ENCODE data around the gene MXRA8. TPM values are rescaled to one million over a fixed set of nuclear protein-coding genes. Genes with fewer than 3 reads are reported as not detected.
A peak's percentile ranks its signal among the peaks of the same experiment; 100 is the strongest.
"Not testable (repeated sequence)": the region's sequence is repeated elsewhere in the genome, so short reads cannot be mapped to it uniquely, and the experiment has no call there.

The MXRA8 gene
- total RNA-seq, 2 experiments from 2014 or later: 0.25 to 0.49 TPM

DNA sequence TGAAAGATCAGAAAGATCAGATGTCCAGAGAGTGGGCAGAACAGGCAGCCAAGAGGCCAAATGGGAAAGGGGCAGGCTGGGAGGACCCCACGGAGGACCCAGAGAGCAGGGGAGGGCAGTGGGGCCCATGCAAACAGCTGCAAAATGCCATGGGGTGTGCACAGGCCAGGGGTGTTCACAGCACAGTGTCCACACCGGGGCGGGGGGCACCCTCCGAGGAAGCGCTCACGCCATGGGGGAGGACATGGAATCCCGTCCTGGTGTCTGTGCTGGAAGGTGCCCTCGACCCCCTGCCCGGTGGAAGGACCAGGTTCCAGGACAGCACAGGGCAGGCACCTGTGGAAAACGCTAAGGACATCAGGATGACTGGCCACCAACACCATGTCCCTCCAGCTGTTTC is 35.4 kb downstream of the MXRA8 start:
- H3K4me3 Mint-ChIP-seq: peak overlapping the region; percentile 79
- H3K27ac Mint-ChIP-seq: peak overlapping the region; percentile 78
- ChIA-PET CTCF (no interaction called here), POLR2A (interaction anchor here (0.6 kb wide), 2 partner anchors 53 to 292 kb away, joined by 3 to 4 read pairs; partner anchors contain the start of gene MIB2)
- no peak for ATAC-seq
- no peaks in the 10 kb centered on the region for H3K9me3 Mint-ChIP-seq (ENCODE audit: low read depth)
- H3K4me1 Mint-ChIP-seq: peaks cover 31% of the 10 kb centered on the region
- intact Hi-C loops (cut with DNase I, micrococcal nuclease): no loop called here
- no peak for DNase-seq
- H3K36me3 Mint-ChIP-seq (ENCODE audit: low read depth): peaks cover 15% of the 10 kb centered on the region
- H3K27me3 Mint-ChIP-seq: no peaks in the 10 kb centered on the region

DNA sequence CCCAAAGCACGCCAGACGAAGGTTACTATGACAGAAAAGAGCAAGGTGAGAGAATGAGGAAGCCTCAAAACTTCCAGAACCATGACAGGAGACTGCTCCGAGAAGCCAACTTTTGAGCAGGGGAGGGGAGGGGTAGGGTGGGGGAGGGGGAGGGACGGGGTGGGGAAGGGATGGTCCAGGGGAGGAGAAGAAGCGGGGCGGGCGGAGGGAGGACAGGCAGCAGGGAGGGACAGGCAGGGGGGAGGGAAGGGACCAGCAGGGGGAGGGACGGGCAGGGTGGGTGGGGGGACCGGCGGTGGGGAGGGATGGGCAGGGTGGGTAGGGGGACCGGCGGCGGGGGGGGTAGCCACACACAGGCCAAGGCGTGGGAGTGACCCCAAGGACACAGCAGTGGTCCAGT is 35.9 kb downstream of the MXRA8 start:
- Mint-ChIP-seq H3K4me1 (peaks cover 31% of the 10 kb centered on the region), H3K4me3 (peak overlapping the region; percentile 79), H3K27ac (peak overlapping the region; percentile 68), H3K9me3 (ENCODE audit: low read depth) (no peaks in the 10 kb centered on the region), H3K36me3 (ENCODE audit: low read depth) (peaks cover 18% of the 10 kb centered on the region), H3K27me3 (no peaks in the 10 kb centered on the region)
- intact Hi-C loops (cut with DNase I, micrococcal nuclease): no loop called here
- ChIA-PET CTCF (no interaction called here), POLR2A (no interaction called here)
- no peak for ATAC-seq
- no peak for DNase-seq

DNA sequence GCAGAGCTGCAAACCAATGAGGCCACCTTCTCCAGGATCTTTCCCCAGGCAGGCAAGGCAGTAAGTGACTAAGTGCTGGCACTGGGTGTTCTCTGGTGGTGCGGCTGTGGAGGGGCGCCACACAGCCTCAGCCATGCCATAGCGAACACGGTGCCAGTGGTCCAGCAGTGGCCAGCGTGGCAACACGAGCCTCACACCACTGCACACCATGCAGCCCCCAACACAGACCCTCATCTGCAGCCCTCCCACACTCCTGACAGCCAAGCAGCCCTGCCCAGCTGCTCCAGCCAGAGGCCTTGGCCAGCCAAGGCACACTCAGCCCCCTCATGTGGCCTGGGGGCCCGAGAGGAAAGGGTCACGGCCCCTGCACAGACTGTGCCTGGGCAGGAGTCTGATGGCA is 36.9 kb downstream of the MXRA8 start:
- ATAC-seq (no peak), DNase-seq (no peak)
- ChIA-PET CTCF (no interaction called here), POLR2A (no interaction called here)
- Mint-ChIP-seq H3K27me3 (no peaks in the 10 kb centered on the region), H3K27ac (no peak overlapping the region), H3K9me3 (ENCODE audit: low read depth) (no peaks in the 10 kb centered on the region), H3K36me3 (ENCODE audit: low read depth) (peaks cover 20% of the 10 kb centered on the region), H3K4me1 (peaks cover 31% of the 10 kb centered on the region), H3K4me3 (no peak overlapping the region)
- intact Hi-C loops (cut with DNase I, micrococcal nuclease): no loop called here

GRCh38 chr1:1320666-1321448 is 37.5 kb downstream of the MXRA8 start:
- Mint-ChIP-seq H3K4me3 (no peak overlapping the region), H3K27ac (no peak overlapping the region), H3K4me1 (peaks cover 26% of the 10 kb centered on the region), H3K9me3 (ENCODE audit: low read depth) (no peaks in the 10 kb centered on the region), H3K36me3 (ENCODE audit: low read depth) (peaks cover 23% of the 10 kb centered on the region), H3K27me3 (no peaks in the 10 kb centered on the region)
- DNase-seq (no peak), ATAC-seq (no peak)
- intact Hi-C loops (cut with DNase I, micrococcal nuclease): no loop called here
- CTCF ChIA-PET: no interaction called here
- POLR2A ChIA-PET: no interaction called here

GRCh38 chr1:1319646-1319941 is 38.8 kb downstream of the MXRA8 start:
- Mint-ChIP-seq H3K4me1 (peaks cover 21% of the 10 kb centered on the region), H3K36me3 (ENCODE audit: low read depth) (peaks cover 23% of the 10 kb centered on the region), H3K27ac (no peak overlapping the region), H3K4me3 (no peak overlapping the region), H3K27me3 (no peaks in the 10 kb centered on the region), H3K9me3 (ENCODE audit: low read depth) (no peaks in the 10 kb centered on the region)
- ATAC-seq (no peak), DNase-seq (no peak)
- intact Hi-C loops (cut with DNase I, micrococcal nuclease): no loop called here
- ChIA-PET CTCF (no interaction called here), POLR2A (no interaction called here)

GRCh38 chr1:1318777-1319645 is 39.3 kb downstream of the MXRA8 start:
- H3K4me3 Mint-ChIP-seq: no peak overlapping the region
- intact Hi-C loops (cut with DNase I, micrococcal nuclease): no loop called here
- H3K4me1 Mint-ChIP-seq: peaks cover 19% of the 10 kb centered on the region
- ChIA-PET CTCF (interaction anchor here (0.6 kb wide), 1 partner anchor 83 kb away, joined by 3 read pairs; no protein-coding TSS in a partner anchor), POLR2A (no interaction called here)
- H3K9me3 Mint-ChIP-seq (ENCODE audit: low read depth): no peaks in the 10 kb centered on the region
- DNase-seq (no peak), ATAC-seq (no peak)
- peaks cover 23% of the 10 kb centered on the region for H3K36me3 Mint-ChIP-seq (ENCODE audit: low read depth)
- H3K27ac Mint-ChIP-seq: peak overlapping the region; percentile 19
- no peaks in the 10 kb centered on the region for H3K27me3 Mint-ChIP-seq

DNA sequence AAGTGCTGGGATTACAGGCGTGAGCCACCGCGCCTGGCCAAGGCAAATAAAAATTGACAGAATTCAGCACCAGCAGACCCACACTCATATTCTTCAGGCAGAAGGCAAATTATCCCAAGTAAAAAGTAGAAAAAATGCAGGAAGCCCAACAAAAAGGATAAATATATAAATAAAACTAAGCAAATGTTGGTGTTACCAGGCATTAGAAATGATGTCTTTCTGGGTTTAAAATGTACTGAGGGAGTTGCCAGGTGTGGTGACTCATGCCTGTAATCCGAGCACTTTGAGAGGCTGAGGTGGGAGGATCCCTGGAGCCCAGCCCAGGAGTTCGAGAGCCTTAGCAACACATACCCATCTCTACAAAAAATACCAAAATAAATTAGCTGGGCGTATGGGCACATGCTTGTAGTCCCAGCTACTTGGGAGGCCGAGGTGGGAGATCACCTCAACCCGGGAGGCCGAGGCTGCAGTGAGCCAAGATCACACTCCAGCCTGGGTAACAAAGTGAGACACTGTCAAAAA is 40.2 kb downstream of the MXRA8 start:
- ChIA-PET CTCF (interaction anchor here (0.6 kb wide), 1 partner anchor 84 kb away, joined by 3 read pairs; no protein-coding TSS in a partner anchor), POLR2A (no interaction called here)
- Mint-ChIP-seq H3K27me3 (no peaks in the 10 kb centered on the region), H3K27ac (no peak overlapping the region), H3K9me3 (ENCODE audit: low read depth) (no peaks in the 10 kb centered on the region), H3K4me1 (peaks cover 14% of the 10 kb centered on the region), H3K36me3 (ENCODE audit: low read depth) (peaks cover 30% of the 10 kb centered on the region), H3K4me3 (no peak overlapping the region)
- DNase-seq (no peak), ATAC-seq (no peak)
- intact Hi-C loops (cut with DNase I, micrococcal nuclease): no loop called here

- Mint-ChIP-seq H3K9me3 (ENCODE audit: low read depth) (no peaks in the 10 kb centered on the region), H3K36me3 (ENCODE audit: low read depth) (peaks cover 29% of the 10 kb centered on the region), H3K4me3 (no peak overlapping the region), H3K27ac (no peak overlapping the region), H3K4me1 (peaks cover 9% of the 10 kb centered on the region), H3K27me3 (no peaks in the 10 kb centered on the region)
- POLR2A ChIA-PET: no interaction called here
- no peak for DNase-seq
- no peak for ATAC-seq
- intact Hi-C loops (cut with DNase I, micrococcal nuclease): no loop called here
- CTCF ChIA-PET: no interaction called here
Observed at GRCh38 chr1:1317420-1317819, 40.9 kb downstream of the MXRA8 start.

DNA sequence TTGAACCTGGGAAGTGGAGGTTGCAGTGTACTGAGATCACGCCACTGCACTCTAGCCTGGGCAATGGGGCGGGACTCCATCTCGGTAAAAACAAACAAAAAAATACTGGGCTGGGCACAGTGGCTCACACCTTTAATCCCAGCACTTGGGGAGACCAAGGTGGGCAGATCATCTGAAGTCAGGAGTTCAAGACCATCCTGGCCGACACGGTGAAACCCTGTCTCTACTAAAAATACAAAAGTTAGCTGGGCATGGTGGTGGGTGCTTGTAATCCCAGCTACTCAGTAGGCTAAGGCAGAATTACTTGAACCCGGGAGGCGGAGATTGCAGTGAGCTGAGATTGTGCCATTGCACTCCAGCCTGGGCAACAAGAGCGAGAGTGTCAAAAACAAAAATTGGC is 42.2 kb downstream of the MXRA8 start:
- H3K4me3 Mint-ChIP-seq; ATAC-seq; H3K9me3 Mint-ChIP-seq (ENCODE audit: low read depth); POLR2A ChIA-PET; DNase-seq; H3K27me3 Mint-ChIP-seq; H3K27ac Mint-ChIP-seq; intact Hi-C loops (cut with DNase I, micrococcal nuclease); H3K4me1 Mint-ChIP-seq; CTCF ChIA-PET: not testable (repeated sequence)
- peaks cover 26% of the 10 kb centered on the region for H3K36me3 Mint-ChIP-seq (ENCODE audit: low read depth)

DNA sequence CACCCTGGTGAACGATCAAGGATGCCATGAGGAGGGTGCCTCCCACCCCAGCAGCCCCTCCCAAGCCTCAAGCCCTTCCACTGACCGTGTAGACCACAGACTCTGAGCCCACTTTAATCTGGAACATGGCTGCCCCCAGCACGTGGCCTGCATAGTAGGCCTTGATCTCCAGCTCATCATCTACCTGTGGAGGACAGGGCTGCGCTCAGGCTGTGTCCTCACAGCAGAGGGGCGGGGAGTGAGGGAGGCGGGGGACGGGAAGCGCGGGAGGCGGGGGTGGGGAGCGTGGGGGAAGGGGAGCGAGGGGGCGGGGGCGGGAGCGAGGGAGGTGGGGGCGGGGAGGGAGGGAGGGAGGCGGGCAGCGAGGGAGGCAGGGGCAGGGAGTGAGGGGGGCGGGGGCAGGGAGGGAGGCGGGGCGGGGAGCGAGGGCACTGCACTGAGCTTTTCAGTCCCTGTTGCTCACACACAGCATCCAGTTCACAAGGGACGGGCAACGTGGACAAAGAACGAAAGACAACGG is 42.9 kb downstream of the MXRA8 start:
- Mint-ChIP-seq H3K4me1 (no peaks in the 10 kb centered on the region), H3K27ac (no peak overlapping the region), H3K36me3 (ENCODE audit: low read depth) (peaks cover 26% of the 10 kb centered on the region), H3K4me3 (no peak overlapping the region), H3K9me3 (ENCODE audit: low read depth) (no peaks in the 10 kb centered on the region), H3K27me3 (no peaks in the 10 kb centered on the region)
- ChIA-PET POLR2A (interaction anchor here (0.5 kb wide), 1 partner anchor 33 kb away, joined by 5 read pairs; no protein-coding TSS in a partner anchor), CTCF (interaction anchor here (0.7 kb wide), 1 partner anchor 149 kb away, joined by 3 read pairs; no protein-coding TSS in a partner anchor)
- no peak for DNase-seq
- ATAC-seq: no peak
- intact Hi-C loops (cut with DNase I, micrococcal nuclease): no loop called here

DNA sequence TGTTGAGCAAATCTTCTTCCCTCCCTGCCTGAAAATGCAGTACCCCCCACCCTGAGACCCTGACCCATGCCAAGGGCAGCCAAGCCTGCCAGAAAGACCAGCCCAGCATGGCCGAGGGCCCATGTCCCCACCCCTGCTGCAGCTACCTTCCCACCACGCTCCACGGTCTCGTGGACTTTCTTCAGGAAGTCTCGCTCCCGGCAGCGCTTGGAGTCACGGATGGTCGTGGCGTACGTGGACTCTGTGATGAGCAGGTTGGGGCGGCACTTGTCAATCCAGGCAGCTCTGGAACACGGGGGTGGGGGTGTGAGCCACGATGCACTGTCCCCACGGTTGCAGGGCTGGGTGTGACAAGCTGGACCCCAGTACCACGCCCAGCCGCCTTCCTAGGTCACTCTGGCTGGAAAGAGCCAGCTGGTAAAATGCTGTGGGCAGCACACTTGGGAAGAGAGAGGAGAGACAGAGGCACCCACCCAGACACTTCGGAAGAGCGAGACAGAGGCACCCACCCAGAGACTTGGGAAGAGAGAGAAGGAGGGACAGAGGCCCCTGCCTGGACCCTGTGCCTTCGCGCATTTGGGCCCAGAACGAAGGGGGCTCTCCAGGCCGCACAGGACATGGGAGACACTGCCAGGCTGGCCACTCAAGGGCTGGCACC is 43.5 kb downstream of the MXRA8 start:
- ChIA-PET POLR2A (interaction anchor here (0.5 kb wide), 1 partner anchor 33 kb away, joined by 5 read pairs; no protein-coding TSS in a partner anchor), CTCF (interaction anchor here (0.7 kb wide), 1 partner anchor 149 kb away, joined by 3 read pairs; no protein-coding TSS in a partner anchor)
- H3K27ac Mint-ChIP-seq: no peak overlapping the region
- no peak overlapping the region for H3K4me3 Mint-ChIP-seq
- no peak for ATAC-seq
- no peaks in the 10 kb centered on the region for H3K27me3 Mint-ChIP-seq
- peaks cover 2% of the 10 kb centered on the region for H3K4me1 Mint-ChIP-seq
- H3K9me3 Mint-ChIP-seq (ENCODE audit: low read depth): no peaks in the 10 kb centered on the region
- intact Hi-C loops (cut with DNase I, micrococcal nuclease): no loop called here
- DNase-seq: no peak
- H3K36me3 Mint-ChIP-seq (ENCODE audit: low read depth): peaks cover 26% of the 10 kb centered on the region

Measured in activated CD4-positive, alpha-beta T cell treated with anti-CD3 and anti-CD28 coated beads for 36 hours (primary cell).